Right renal pelvis (tissue), 4 donors: ENCODE results near the gene LAIR1. TPM values are rescaled to one million over a fixed set of nuclear protein-coding genes. Genes with fewer than 3 reads are reported as not detected.
"Not testable (repeated sequence)": the region's sequence is repeated elsewhere in the genome, so short reads cannot be mapped to it uniquely, and the experiment has no call there.

Experiments used
- DNase-seq, 4 donors: peaks; one replicate each; pipeline ENCODE4 v3.0.0-alpha.2; 2013; ENCODE audit warnings: low read depth in 4 of 4, low spot score in 3 of 4, missing footprints in 1 of 4
- polyA plus RNA-seq, 4 donors: library from polyadenylated mRNA; unstranded; fragments of 120-200 nt; gene quantifications; one replicate each; pipeline ENCODE4 v1.2.1, GENCODE V29; 2013; ENCODE audit not compliant: insufficient read length in 4 of 4

Gene LAIR1
- polyA plus RNA-seq, 4 donors, result 3.3 to 5.6 (median 4.7) TPM

- no peak for DNase-seq
Measured at GRCh38 chr19:54379187-54379678, 14.5 kb upstream of the LAIR1 start.

GRCh38 chr19:54376610-54377285 is 12.0 kb upstream of the LAIR1 start:
- DNase-seq, result no peak

- not testable (repeated sequence) for DNase-seq
Measured at GRCh38 chr19:54375181-54375938, 10.6 kb upstream of the LAIR1 start.

GRCh38 chr19:54373781-54374631 is 9.3 kb upstream of the LAIR1 start:
- DNase-seq, result no peak

- not testable (repeated sequence) for DNase-seq
Measured at GRCh38 chr19:54371453-54371852, 6.7 kb upstream of the LAIR1 start.

GRCh38 chr19:54370434-54370796 is 5.7 kb upstream of the LAIR1 start:
- DNase-seq, result not testable (repeated sequence)

- DNase-seq, result not testable (repeated sequence)
Measured at GRCh38 chr19:54369688-54370433, 5.1 kb upstream of the LAIR1 start.

- DNase-seq, result no peak
Measured at GRCh38 chr19:54369082-54369687, 4.5 kb upstream of the LAIR1 start.

- no peak for DNase-seq
Measured at GRCh38 chr19:54366811-54367210, 2.1 kb upstream of the LAIR1 start.

GRCh38 chr19:54365798-54366197 is 1.1 kb upstream of the LAIR1 start:
- DNase-seq, result not testable (repeated sequence)

GRCh38 chr19:54361680-54362422 is 2.9 kb downstream of the LAIR1 start:
- DNase-seq, result not testable (repeated sequence)

GRCh38 chr19:54359149-54359820 is 5.4 kb downstream of the LAIR1 start:
- DNase-seq, result not testable (repeated sequence)

GRCh38 chr19:54357381-54357780 is 7.3 kb downstream of the LAIR1 start:
- DNase-seq, result no peak

GRCh38 chr19:54356444-54357056 is 8.2 kb downstream of the LAIR1 start:
- no peak for DNase-seq

- DNase-seq, result no peak
Measured at GRCh38 chr19:54355675-54356074, 9.1 kb downstream of the LAIR1 start.

GRCh38 chr19:54354761-54355160 is 10.0 kb downstream of the LAIR1 start:
- no peak for DNase-seq

- DNase-seq, result no peak
Measured at GRCh38 chr19:54352546-54352945, 12.2 kb downstream of the LAIR1 start.

GRCh38 chr19:54352041-54352440 is 12.7 kb downstream of the LAIR1 start:
- DNase-seq, result no peak
